IMR-90 (cell line): ENCODE data around the gene NAIF1. TPM values are rescaled to one million over a fixed set of nuclear protein-coding genes. Genes with fewer than 3 reads are reported as not detected.

Source experiments
- ATAC-seq: fragments of 200-7000 bp; cut with Tn5 transposase; 2 replicates; pipeline ENCODE4 v1.9.1; 2020; ENCODE audit warnings: low read depth, mild to moderate bottlenecking, moderate library complexity
- BruUV-seq: library from RNA; stranded (reverse); fragments of 400-500 nt; replicated peaks from 2 replicates; lab custom pipeline; 2021; lab: Mats Ljungman, UMichigan
- CTCF ChIA-PET: fragments of 300-600 bp; formaldehyde crosslinking; extraction: SDS; loops from one replicate; lab custom pipeline; 2021; ENCODE audit warnings: antibody characterized with exemption; lab: Yijun Ruan, JAX
- POLR2A ChIA-PET: fragments of 300-600 bp; sonication (Branson Sonifier 250); formaldehyde crosslinking; loops from one replicate; lab custom pipeline; 2022; ENCODE audit warnings: antibody characterized with exemption; ENCODE audit not compliant: unreplicated experiment; lab: Charles Lee
- DNase-seq: peaks from one replicate; pipeline ENCODE4 v3.0.0; 2013
- H2AFZ ChIP-seq: replicated peaks from 2 replicates; pipeline ENCODE3; 2013; ENCODE audit warnings: low read length, mild to moderate bottlenecking; ENCODE audit not compliant: poor library complexity
- H2AK5ac ChIP-seq: 2 replicates; pipeline ENCODE4 v1.6.1; 2013; ENCODE audit warnings: low read depth, low read length, inconsistent platforms
- H2AK9ac ChIP-seq: replicated peaks from 2 replicates; pipeline ENCODE3; 2013; ENCODE audit warnings: mild to moderate bottlenecking, low read depth, low read length, moderate library complexity; ENCODE audit not compliant: poor library complexity
- H2BK120ac ChIP-seq: 2 replicates; pipeline ENCODE4 v1.6.1; 2013; ENCODE audit warnings: low read depth, low read length, inconsistent platforms
- H2BK15ac ChIP-seq: 3 replicates; pipeline ENCODE4 v1.6.1; 2013; ENCODE audit warnings: low read depth, low read length, inconsistent platforms
- H2BK20ac ChIP-seq: 2 replicates; pipeline ENCODE4 v1.6.1; 2013; ENCODE audit warnings: low read depth, mild to moderate bottlenecking, inconsistent platforms, low read length, moderate library complexity
- H2BK5ac ChIP-seq: 2 replicates; pipeline ENCODE4 v1.6.1; 2013; ENCODE audit warnings: mild to moderate bottlenecking, low read depth, low read length, inconsistent platforms; ENCODE audit not compliant: poor library complexity, severe bottlenecking
- H3K14ac ChIP-seq: replicated peaks from 2 replicates; pipeline ENCODE4 v1.6.1; 2013; ENCODE audit warnings: low read depth, low read length, inconsistent platforms
- H3K18ac ChIP-seq: 2 replicates; pipeline ENCODE4 v1.6.1; 2013; ENCODE audit warnings: low read depth, low read length, control low read depth
- H3K23ac ChIP-seq: 2 replicates; pipeline ENCODE4 v1.6.1; 2013; ENCODE audit warnings: low read depth, low read length, inconsistent platforms
- H3K27ac ChIP-seq: 2 replicates; pipeline ENCODE4 v1.5.1; 2013; ENCODE audit warnings: mild to moderate bottlenecking, control low read depth, low read length; ENCODE audit not compliant: insufficient read depth
- H3K27me3 ChIP-seq: 2 replicates; pipeline ENCODE4 v1.6.1; 2013; ENCODE audit warnings: low read length; ENCODE audit not compliant: control insufficient read depth, insufficient read depth
- H3K36me3 ChIP-seq: 2 replicates; pipeline ENCODE4 v1.6.1; 2013; ENCODE audit warnings: low read length, mixed read lengths; ENCODE audit not compliant: control insufficient read depth, insufficient read depth
- H3K4ac ChIP-seq: 2 replicates; pipeline ENCODE4 v1.6.1; 2013; ENCODE audit warnings: low read depth, low read length, inconsistent platforms
- H3K4me1 ChIP-seq: 2 replicates; pipeline ENCODE4 v1.6.1; 2013; ENCODE audit warnings: low read length, mixed read lengths; ENCODE audit not compliant: control insufficient read depth, insufficient read depth
- H3K4me2 ChIP-seq: 2 replicates; pipeline ENCODE4 v1.6.1; 2013; ENCODE audit warnings: low read depth, mild to moderate bottlenecking, control low read depth, low read length, moderate library complexity
- H3K4me3 ChIP-seq: 2 replicates; pipeline ENCODE4 v1.5.1; 2013; ENCODE audit warnings: low read depth, mild to moderate bottlenecking, control low read depth, low read length, moderate library complexity; ENCODE audit not compliant: insufficient read depth
- H3K56ac ChIP-seq: 2 replicates; pipeline ENCODE4 v1.6.1; 2013; ENCODE audit warnings: low read length, inconsistent platforms; ENCODE audit not compliant: insufficient read depth; ENCODE audit errors: extremely low read depth
- H3K79me1 ChIP-seq, 2 experiments: 2 replicates each; pipeline ENCODE4 v1.6.1; 2013; ENCODE audit warnings: low read length in 2 of 2, inconsistent platforms in 1 of 2, low read depth in 1 of 2
- H3K9ac ChIP-seq: 2 replicates; pipeline ENCODE4 v1.6.1; 2013; ENCODE audit warnings: low read depth, low read length, control low read depth
- H3K9me1 ChIP-seq: 2 replicates; pipeline ENCODE4 v1.6.1; 2013; ENCODE audit warnings: low read length, inconsistent platforms; ENCODE audit not compliant: insufficient read depth
- H3K9me3 ChIP-seq: 2 replicates; pipeline ENCODE4 v1.6.1; 2013; ENCODE audit warnings: low read length; ENCODE audit not compliant: control insufficient read depth, insufficient read depth
- H4K20me1 ChIP-seq: 2 replicates; pipeline ENCODE4 v1.6.1; 2013; ENCODE audit warnings: low read length, inconsistent platforms; ENCODE audit not compliant: insufficient read depth
- H4K5ac ChIP-seq: 2 replicates; pipeline ENCODE4 v1.6.1; 2013; ENCODE audit warnings: mild to moderate bottlenecking, low read depth, low read length, control low read depth
- H4K8ac ChIP-seq, 2 experiments: 2 replicates each; pipeline ENCODE4 v1.6.1; 2013; ENCODE audit warnings: low read depth in 2 of 2, low read length in 2 of 2, control low read depth in 1 of 2, inconsistent platforms in 1 of 2
- H4K91ac ChIP-seq: 2 replicates; pipeline ENCODE4 v1.6.1; 2013; ENCODE audit warnings: low read depth, low read length, inconsistent platforms; ENCODE audit not compliant: insufficient read depth
- CEBPB ChIP-seq: IDR thresholded peaks from 2 replicates; pipeline ENCODE4 v1.6.1; 2012; ENCODE audit warnings: low read depth, low read length, improper control_type of control experiment
- CHD1 ChIP-seq: IDR thresholded peaks from 2 replicates; pipeline ENCODE4 v1.6.1; 2012; ENCODE audit warnings: low read depth, low read length, improper control_type of control experiment
- ELK1 ChIP-seq: fragments of 150-350 bp; IDR thresholded peaks from 2 replicates; pipeline ENCODE4 v1.6.1; 2016; ENCODE audit warnings: low read depth, mild to moderate bottlenecking, low read length, moderate library complexity, borderline replicate concordance
- FOS ChIP-seq: fragments of 150-350 bp; IDR thresholded peaks from 2 replicates; pipeline ENCODE4 v1.6.1; 2016; ENCODE audit warnings: low read depth, low read length
- MAFK ChIP-seq: IDR thresholded peaks from 2 replicates; pipeline ENCODE4 v1.6.1; 2012; ENCODE audit warnings: low read depth, low read length, improper control_type of control experiment
- NFE2L2 ChIP-seq: fragments of 150-350 bp; IDR thresholded peaks from 2 replicates; pipeline ENCODE4 v1.6.1; 2016; ENCODE audit warnings: low read depth, mild to moderate bottlenecking, low read length
- POLR2A ChIP-seq: IDR thresholded peaks from 2 replicates; pipeline ENCODE4 v1.6.1; 2012; ENCODE audit warnings: mild to moderate bottlenecking, low read depth, low read length
- RCOR1 ChIP-seq: IDR thresholded peaks from 2 replicates; pipeline ENCODE4 v1.6.1; 2012; ENCODE audit warnings: mild to moderate bottlenecking, low read length, improper control_type of control experiment; ENCODE audit not compliant: insufficient replicate concordance
- RFX5 ChIP-seq: IDR thresholded peaks from 2 replicates; pipeline ENCODE4 v1.8.0; 2012; ENCODE audit warnings: low read depth, mild to moderate bottlenecking, low read length, moderate library complexity
- SMC3 ChIP-seq: fragments of 150-350 bp; IDR thresholded peaks from 2 replicates; pipeline ENCODE4 v1.6.1; 2016; ENCODE audit warnings: low read depth, mild to moderate bottlenecking, antibody characterized with exemption, low read length, moderate library complexity
- USF2 ChIP-seq: fragments of 150-350 bp; IDR thresholded peaks from 2 replicates; pipeline ENCODE4 v1.6.1; 2017; ENCODE audit warnings: mild to moderate bottlenecking, antibody characterized with exemption, low read length, low read depth
- WGBS, 2 experiments: methylation state at CpG; one replicate each; pipeline versions ENCODE4 v1.1.5 to v1.1.7; 2013; ENCODE audit warnings: missing lambda C conversion rate in 2 of 2; ENCODE audit not compliant: insufficient read length in 1 of 2; ENCODE audit errors: extremely low coverage in 2 of 2; 5-methylcytosine and 5-hydroxymethylcytosine counted together
- dilution Hi-C: fragments of 300-500 bp; cut with HindIII; formaldehyde crosslinking; loops from one replicate; pipeline ENCODE4 v1.14.3; 2018; ENCODE audit warnings: low sequenced_read_pairs; ENCODE audit not compliant: unreplicated experiment
- in situ Hi-C: fragments of 300-500 bp; cut with MboI; formaldehyde crosslinking; loops from 3 replicates; pipeline ENCODE4 v1.14.3; 2019; ENCODE audit warnings: low sequenced_read_pairs, inconsistent platforms, mixed read lengths
- intact Hi-C: fragments of 100-400 bp; cut with micrococcal nuclease; formaldehyde crosslinking; loops from 2 replicates; pipeline ENCODE4 v1.10.0; 2022
- polyA plus RNA-seq, 3 experiments: library from polyadenylated mRNA; depleted of rRNA; stranded (reverse); fragments of >200 nt; gene quantifications; 2 replicates each; pipeline ENCODE4 v1.2.3, GENCODE V29; 2012; ENCODE audit warnings: low replicate concordance in 1 of 3
- total RNA-seq: library from RNA; depleted of rRNA; stranded (reverse); fragments of >200 nt; gene quantifications from 2 replicates; pipeline ENCODE4 v1.2.3, GENCODE V29; 2012

Gene NAIF1
- total and polyA plus RNA-seq, 2 of the 4 experiments (the other 2 are of a cell fraction) = 9.7 to 10.1 TPM

GRCh38 chr9:128015696-128016095 lies 51.4 kb downstream of the NAIF1 start:
- 86% methylated on average over 3 of the region's 5 CpGs; no CpG with 5 or more reads in 1 of the 2 experiments for WGBS, 2 experiments
- H2BK5ac ChIP-seq = no peak overlapping the region
- H3K18ac ChIP-seq = no peak overlapping the region
- H4K20me1 ChIP-seq = no peaks in the 10 kb centered on the region
- H3K4me3 ChIP-seq = no peak overlapping the region
- dilution Hi-C loops = no loop called here
- H3K9me3 ChIP-seq = no peaks in the 10 kb centered on the region
- no peak overlapping the region for H2AK5ac ChIP-seq
- in situ Hi-C loops = no loop called here
- H3K9me1 ChIP-seq = no peaks in the 10 kb centered on the region
- DNase-seq = no peak
- no peak overlapping the region for H3K4me2 ChIP-seq
- no peak overlapping the region for H3K4ac ChIP-seq
- no peak overlapping the region for H3K27ac ChIP-seq
- peaks cover 2% of the 10 kb centered on the region; the same call in 1 of the 2 replicates for H3K27me3 ChIP-seq
- no peak overlapping the region for H3K23ac ChIP-seq
- intact Hi-C loops = no loop called here
- ATAC-seq = no peak
- H3K79me1 ChIP-seq = no peaks in the 10 kb centered on the region
- TF ChIP-seq MAFK (no peak), CHD1 (no peak), SMC3 (no peak), RCOR1 (no peak), NFE2L2 (no peak), ELK1 (no peak), CEBPB (no peak), RFX5 (no peak), POLR2A (no peak), FOS (no peak), USF2 (no peak)
- H4K8ac ChIP-seq = no peak overlapping the region
- no peak overlapping the region for H2AFZ ChIP-seq
- no peak overlapping the region for H2BK120ac ChIP-seq
- H3K9ac ChIP-seq = no peak overlapping the region
- no peaks in the 10 kb centered on the region for H3K4me1 ChIP-seq
- no TSS peak for BruUV-seq
- ChIA-PET POLR2A (no interaction called here), CTCF (no interaction called here)
- H4K91ac ChIP-seq = no peak overlapping the region
- H2AK9ac ChIP-seq = no peak overlapping the region
- no peak overlapping the region for H3K56ac ChIP-seq
- no peak overlapping the region for H3K14ac ChIP-seq
- H2BK15ac ChIP-seq = no peak overlapping the region
- no peak overlapping the region for H2BK20ac ChIP-seq
- no peaks in the 10 kb centered on the region for H3K36me3 ChIP-seq
- no peak overlapping the region for H4K5ac ChIP-seq
